OCI-M2 (cell line): Measurements from ENCODE around the gene C8G.

Experiments
- DNase-seq: peaks from one replicate; lab custom pipeline; 2025; ENCODE audit not compliant: unreplicated experiment; lab: John Stamatoyannopoulos, UW

The C8G gene

GRCh38 chr9:136944519-136945332, at the start of gene C8G, which contains the start of gene FBXW5:
Gene C8G (plus strand): TSS chr9:136945243. CDS start chr9:136945321, 78 bp downstream.
Gene FBXW5 (minus strand): TSS chr9:136944738. CDS start chr9:136944083, 655 bp downstream.
- peak; percentile 15 for DNase-seq

- DNase-seq = no peak
Measured at GRCh38 chr9:136896027-136896426, 49.0 kb upstream of the C8G start.

GRCh38 chr9:136898483-136899100, 46.5 kb upstream of the C8G start:
- DNase-seq = no peak

- DNase-seq = no peak
Measured at GRCh38 chr9:136899196-136899595, 45.8 kb upstream of the C8G start.

- DNase-seq = no peak
Measured at GRCh38 chr9:136900556-136900955, 44.5 kb upstream of the C8G start.

- no peak for DNase-seq
Measured at GRCh38 chr9:136900988-136901515, 44.0 kb upstream of the C8G start.

- DNase-seq = no peak
Measured at GRCh38 chr9:136901516-136902258, 43.4 kb upstream of the C8G start.

GRCh38 chr9:136902259-136902821, 42.7 kb upstream of the C8G start:
- no peak for DNase-seq

- DNase-seq = no peak
Measured at GRCh38 chr9:136903041-136903554, 41.9 kb upstream of the C8G start.

- no peak for DNase-seq
Measured at GRCh38 chr9:136906266-136906665, 38.8 kb upstream of the C8G start.

- DNase-seq = no peak
Measured at GRCh38 chr9:136907011-136907914, 37.8 kb upstream of the C8G start.

GRCh38 chr9:136910197-136910900, 34.7 kb upstream of the C8G start:
- no peak for DNase-seq

- no peak for DNase-seq
Measured at GRCh38 chr9:136910901-136911245, 34.2 kb upstream of the C8G start.

- DNase-seq = no peak
Measured at GRCh38 chr9:136913701-136914438, 31.2 kb upstream of the C8G start.

GRCh38 chr9:136915632-136916329, 29.3 kb upstream of the C8G start:
- no peak for DNase-seq

GRCh38 chr9:136916330-136917184, 28.5 kb upstream of the C8G start:
- DNase-seq = no peak

GRCh38 chr9:136917902-136918301, 27.1 kb upstream of the C8G start:
- DNase-seq = no peak
